SH-SY5Y (cell line): ENCODE results near the gene CSF3.

ENCODE experiments used
- GATA2 ChIP-seq: IDR thresholded peaks from 2 replicates; pipeline ENCODE4 v1.6.1; 2011; ENCODE audit warnings: mild to moderate bottlenecking, low read depth, low read length
- GATA3 ChIP-seq: IDR thresholded peaks from 2 replicates; pipeline ENCODE4 v1.6.1; 2011; ENCODE audit warnings: low read depth, mild to moderate bottlenecking, low read length, moderate library complexity

- no peak for TF ChIP-seq GATA3
- TF ChIP-seq GATA2, result no peak
Observed at GRCh38 chr17:40015005-40015997, at the start of gene CSF3.
